Right lobe of liver (tissue), 4 donors: ENCODE results near the gene PCDH15.

Experiments
- CTCF ChIP-seq, 4 donors: fragments of 200-600 bp in 3 of 4; fragments of 450-650 bp in 1 of 4; IDR thresholded peaks; one replicate each; pipeline versions ENCODE4 v1.5.1 to v1.8.0; 2016 to 2022; ENCODE audit warnings: antibody characterized with exemption in 4 of 4, mild to moderate bottlenecking in 2 of 4
- POLR2A ChIP-seq: fragments of 450-650 bp; IDR thresholded peaks from one replicate; pipeline ENCODE4 v1.6.1; 2017; ENCODE audit warnings: antibody characterized with exemption, mild to moderate bottlenecking
- donor health status: DM: no; HTN: no; CAD: no.
- donor health status: DM: no; HTN: no; CAD: no.
- donor health status: DM: no; HTN: yes; CAD: no.

GRCh38 chr10:54843085-54843646 lies 42.1 kb upstream of the PCDH15 start:
- TF ChIP-seq CTCF (IDR thresholded peaks at IDR 0.05): no peak
- no peak for TF ChIP-seq POLR2A
